Prostate gland (tissue), 2 donors: Measurements from ENCODE around the gene CYTIP. TPM values are rescaled to one million over a fixed set of nuclear protein-coding genes. Genes with fewer than 3 reads are reported as not detected.

Experiments used
- DNase-seq: peaks from one replicate; pipeline ENCODE4 v3.0.0-alpha.2; 2019; ENCODE audit warnings: low spot score
- H3K27ac ChIP-seq, 2 donors: fragments of 200-600 bp; sonication (generic); 2 replicates each; pipeline ENCODE4 v1.5.1; 2017 to 2019
- H3K27me3 ChIP-seq: fragments of 200-600 bp; sonication (generic); replicated peaks from 2 replicates; pipeline ENCODE4 v1.5.1; 2019; ENCODE audit not compliant: insufficient read depth
- H3K36me3 ChIP-seq, 2 donors: fragments of 200-600 bp; sonication (generic); 1 replicate in 1 of 2; 2 replicates in 1 of 2; pipeline versions ENCODE4 v1.5.1 to v1.8.1; 2017 to 2019
- H3K4me1 ChIP-seq: fragments of 200-600 bp; sonication (generic); replicated peaks from 2 replicates; pipeline ENCODE4 v1.5.1; 2019
- H3K4me3 ChIP-seq, 2 donors: fragments of 200-600 bp; sonication (generic); 2 replicates each; pipeline ENCODE4 v1.5.1; 2017 to 2019
- H3K9me3 ChIP-seq: fragments of 200-600 bp; sonication (generic); 2 replicates; pipeline ENCODE4 v1.5.1; 2017
- POLR2A ChIP-seq: fragments of 450-650 bp; IDR thresholded peaks from one replicate; pipeline ENCODE4 v1.6.1; 2016; ENCODE audit warnings: antibody characterized with exemption, mild to moderate bottlenecking
- POLR2AphosphoS5 ChIP-seq: sonication (generic); formaldehyde crosslinking; IDR thresholded peaks from one replicate; pipeline ENCODE4 v1.6.1; 2017; ENCODE audit warnings: antibody characterized with exemption
- WGBS: methylation state at CpG from one replicate; pipeline ENCODE4 v1.1.5; 2018; 5-methylcytosine and 5-hydroxymethylcytosine counted together
- intact Hi-C: fragments of 100-400 bp; cut with DNase I; formaldehyde crosslinking; loops from one replicate; pipeline ENCODE4 v1.14.2; 2022
- total RNA-seq, 2 donors: library from RNA; depleted of rRNA; stranded (reverse); fragments of >200 nt; gene quantifications; one replicate each; pipeline ENCODE4 v1.1.0, GENCODE V29; 2016
- TF ChIP-seq, protein P1 (sequence below), 4 experiments: fragments of 200-600 bp in 2 of 4; fragments of 450-650 bp in 2 of 4; sonication (generic) in 2 of 4; IDR thresholded peaks; 1 replicate in 3 of 4; 2 replicates in 1 of 4; pipeline ENCODE4 v1.5.1; 2016 to 2019; ENCODE audit warnings: antibody characterized with exemption in 4 of 4, mild to moderate bottlenecking in 2 of 4, moderate library complexity in 2 of 4

CYTIP gene
- total RNA-seq, 2 donors from 2014 or later, result 3.3 to 7.4 TPM

DNA sequence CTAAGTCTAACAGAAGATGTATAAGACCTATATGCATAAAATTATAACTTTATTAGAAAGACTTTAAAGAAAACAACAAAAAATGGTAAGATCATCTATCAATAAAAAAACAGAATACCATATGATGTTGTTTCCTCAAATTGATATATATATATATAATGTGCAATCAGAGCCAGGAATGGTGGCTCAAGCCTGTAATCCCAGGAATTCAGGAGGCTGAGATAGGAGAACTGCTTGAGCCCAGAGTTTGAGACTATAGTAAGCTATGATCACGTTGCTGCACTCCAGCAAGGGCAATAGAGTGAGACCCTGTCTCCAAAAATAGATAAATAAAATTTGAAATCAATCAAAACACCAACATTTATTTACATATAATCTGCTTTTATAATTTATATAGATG lies 19.5 kb downstream of the CYTIP start:
- Histone ChIP-seq H3K27me3 (no peaks in the 10 kb centered on the region), H3K4me3 (no peak overlapping the region), H3K27ac (no peak overlapping the region), H3K9me3 (no peaks in the 10 kb centered on the region), H3K36me3 (no peaks in the 10 kb centered on the region), H3K4me1 (no peaks in the 10 kb centered on the region)
- intact Hi-C loops, result no loop called here
- TF ChIP-seq POLR2AphosphoS5 (no peak), POLR2A (no peak)
- TF ChIP-seq, protein P1, sequence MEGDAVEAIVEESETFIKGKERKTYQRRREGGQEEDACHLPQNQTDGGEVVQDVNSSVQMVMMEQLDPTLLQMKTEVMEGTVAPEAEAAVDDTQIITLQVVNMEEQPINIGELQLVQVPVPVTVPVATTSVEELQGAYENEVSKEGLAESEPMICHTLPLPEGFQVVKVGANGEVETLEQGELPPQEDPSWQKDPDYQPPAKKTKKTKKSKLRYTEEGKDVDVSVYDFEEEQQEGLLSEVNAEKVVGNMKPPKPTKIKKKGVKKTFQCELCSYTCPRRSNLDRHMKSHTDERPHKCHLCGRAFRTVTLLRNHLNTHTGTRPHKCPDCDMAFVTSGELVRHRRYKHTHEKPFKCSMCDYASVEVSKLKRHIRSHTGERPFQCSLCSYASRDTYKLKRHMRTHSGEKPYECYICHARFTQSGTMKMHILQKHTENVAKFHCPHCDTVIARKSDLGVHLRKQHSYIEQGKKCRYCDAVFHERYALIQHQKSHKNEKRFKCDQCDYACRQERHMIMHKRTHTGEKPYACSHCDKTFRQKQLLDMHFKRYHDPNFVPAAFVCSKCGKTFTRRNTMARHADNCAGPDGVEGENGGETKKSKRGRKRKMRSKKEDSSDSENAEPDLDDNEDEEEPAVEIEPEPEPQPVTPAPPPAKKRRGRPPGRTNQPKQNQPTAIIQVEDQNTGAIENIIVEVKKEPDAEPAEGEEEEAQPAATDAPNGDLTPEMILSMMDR (IDR thresholded peaks at IDR 0.05), result no peak
- DNase-seq, result no peak
- WGBS, result 67% methylated on average over 1 of the region's 1 CpG

DNA sequence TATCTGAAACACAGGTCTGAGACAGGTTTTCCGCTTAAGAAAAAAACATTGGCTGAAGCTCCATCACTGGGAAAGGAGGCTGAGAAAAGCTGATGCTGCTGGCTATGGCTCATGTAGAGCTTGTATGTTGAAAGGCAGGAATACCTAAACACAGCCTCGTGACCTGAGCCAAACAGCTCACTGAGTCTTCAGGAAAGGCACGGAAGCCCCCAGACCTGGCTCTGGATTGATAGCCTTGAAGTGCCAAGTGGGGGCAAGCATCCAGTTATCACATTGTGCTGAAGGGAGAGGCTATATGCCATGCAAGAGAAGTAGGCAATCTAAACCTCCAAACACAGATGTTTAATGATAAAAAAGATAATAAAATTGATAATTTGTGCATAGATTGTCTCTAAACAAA lies 21.9 kb downstream of the CYTIP start:
- Histone ChIP-seq H3K4me3 (no peak overlapping the region), H3K9me3 (no peaks in the 10 kb centered on the region), H3K27ac (no peak overlapping the region), H3K4me1 (no peaks in the 10 kb centered on the region), H3K36me3 (no peaks in the 10 kb centered on the region), H3K27me3 (no peaks in the 10 kb centered on the region)
- 92% methylated on average over 3 of the region's 3 CpGs for WGBS
- TF ChIP-seq, protein P1 (IDR thresholded peaks at IDR 0.05), result no peak
- TF ChIP-seq POLR2A (no peak), POLR2AphosphoS5 (no peak)
- DNase-seq, result no peak
- intact Hi-C loops, result no loop called here

DNA sequence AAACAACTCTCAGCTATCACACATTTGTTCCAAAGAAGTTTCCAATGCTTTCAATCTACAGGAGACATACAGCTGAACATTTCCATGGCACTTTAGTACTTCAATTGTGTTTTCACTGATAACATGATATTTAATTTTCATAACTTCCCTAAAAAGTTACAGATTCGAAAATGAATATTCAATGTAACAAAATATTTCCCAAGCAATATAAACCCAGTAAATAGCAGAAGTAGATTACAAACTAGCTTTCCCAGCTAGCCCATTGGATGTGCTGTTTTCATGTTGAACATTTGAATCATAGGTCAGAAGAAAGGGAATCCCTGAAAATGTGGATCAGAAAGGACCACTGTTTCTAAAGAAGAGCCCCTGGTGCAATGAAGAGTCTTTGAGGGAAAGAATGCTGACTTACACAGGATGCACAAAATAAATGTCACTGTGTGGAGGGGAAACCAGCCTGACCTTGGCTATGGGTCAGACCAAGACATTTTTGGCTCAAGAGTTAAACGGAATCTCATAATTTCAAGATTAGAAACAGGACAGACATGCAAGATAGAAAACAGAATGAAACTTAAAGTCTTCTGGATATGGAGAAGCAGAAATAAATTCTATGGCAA lies 22.5 kb downstream of the CYTIP start:
- intact Hi-C loops, result no loop called here
- Histone ChIP-seq H3K4me1 (no peaks in the 10 kb centered on the region), H3K36me3 (no peaks in the 10 kb centered on the region), H3K9me3 (no peaks in the 10 kb centered on the region), H3K27ac (no peak overlapping the region), H3K4me3 (no peak overlapping the region), H3K27me3 (no peaks in the 10 kb centered on the region)
- DNase-seq, result no peak
- 69% methylated on average over 2 of the region's 2 CpGs for WGBS
- TF ChIP-seq POLR2A (no peak), POLR2AphosphoS5 (no peak)
- TF ChIP-seq, protein P1 (IDR thresholded peaks at IDR 0.05), result no peak

DNA sequence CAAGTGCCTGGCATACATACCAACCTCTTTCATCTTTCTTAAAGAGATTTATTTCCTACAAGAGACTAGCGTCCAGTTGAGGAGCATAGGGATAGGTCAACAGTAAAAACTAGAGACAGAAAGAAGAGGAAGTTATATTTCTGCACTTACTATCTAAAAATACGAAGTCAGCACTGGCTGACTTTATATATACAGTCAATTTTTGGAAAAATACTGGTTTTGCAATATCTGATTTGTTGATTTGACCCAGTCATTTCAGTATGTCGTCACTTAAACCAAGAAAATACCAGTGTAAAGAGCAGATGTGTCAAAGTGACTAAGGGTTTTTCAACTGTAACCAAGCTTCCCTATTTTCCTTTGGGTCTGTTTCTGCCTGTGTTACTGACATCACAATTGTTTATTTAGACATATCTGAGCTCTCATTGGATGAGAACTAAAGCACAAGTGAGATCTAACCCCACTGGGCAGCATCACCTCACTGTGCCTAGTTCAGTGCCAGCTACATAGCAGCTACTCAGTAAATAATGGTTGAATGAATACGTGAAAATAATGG lies 23.0 kb downstream of the CYTIP start:
- H3K4me3 ChIP-seq, result no peak overlapping the region
- DNase-seq, result no peak
- H3K9me3 ChIP-seq, result no peaks in the 10 kb centered on the region
- intact Hi-C loops, result no loop called here
- TF ChIP-seq POLR2AphosphoS5 (no peak), POLR2A (no peak)
- TF ChIP-seq, protein P1 (IDR thresholded peaks at IDR 0.05), result no peak
- H3K27me3 ChIP-seq, result no peaks in the 10 kb centered on the region
- WGBS, result 73% methylated on average over 4 of the region's 4 CpGs
- no peak overlapping the region for H3K27ac ChIP-seq
- no peaks in the 10 kb centered on the region for H3K36me3 ChIP-seq
- no peaks in the 10 kb centered on the region for H3K4me1 ChIP-seq

DNA sequence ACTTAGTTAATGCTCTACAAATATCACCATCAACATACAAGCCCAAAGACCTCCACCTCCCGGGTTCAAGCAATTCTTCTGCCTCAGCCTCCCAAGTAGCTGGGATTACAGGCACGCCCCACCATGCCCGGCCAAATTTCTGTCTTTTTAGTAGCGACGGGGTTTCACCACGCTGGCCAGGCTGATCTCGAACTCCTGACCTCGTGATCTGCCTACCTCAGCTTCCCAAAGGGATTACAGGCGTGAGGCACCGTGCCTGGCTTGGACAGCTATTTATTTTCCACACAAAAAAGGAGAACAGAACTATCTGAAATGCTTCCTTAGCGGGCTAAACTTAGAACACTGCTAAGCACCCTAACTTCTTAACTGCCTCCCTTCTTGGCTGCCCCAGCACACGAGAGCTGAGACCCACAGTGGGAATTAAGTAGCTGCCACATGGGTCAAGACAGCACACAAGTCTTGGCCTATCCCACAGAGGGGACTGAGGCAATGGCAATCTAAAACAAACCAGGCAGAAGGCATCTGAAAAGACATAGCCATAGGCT lies 24.8 kb downstream of the CYTIP start:
- Histone ChIP-seq H3K4me3 (no peak overlapping the region), H3K27me3 (no peaks in the 10 kb centered on the region), H3K36me3 (no peaks in the 10 kb centered on the region), H3K4me1 (no peaks in the 10 kb centered on the region), H3K27ac (no peak overlapping the region), H3K9me3 (no peaks in the 10 kb centered on the region)
- no peak for TF ChIP-seq POLR2A
- TF ChIP-seq POLR2AphosphoS5, result no peak
- TF ChIP-seq, protein P1 (IDR thresholded peaks at IDR 0.05), result no peak
- DNase-seq, result no peak
- 92% methylated on average over 12 of the region's 12 CpGs for WGBS
- intact Hi-C loops, result no loop called here
